Erythroblast (primary cell): ENCODE measurements around the gene DISP2.

Source experiments
- DNase-seq, 2 experiments: peaks; one replicate each; lab custom pipeline; 2025; lab: John Stamatoyannopoulos, UW
- GATA1 ChIP-seq: IDR thresholded peaks from 2 replicates; pipeline ENCODE4 v1.6.1; 2011; ENCODE audit warnings: low read depth, mild to moderate bottlenecking, control low read depth, low read length, moderate library complexity
- POLR2A ChIP-seq: IDR thresholded peaks from 2 replicates; pipeline ENCODE4 v1.6.1; 2011; ENCODE audit warnings: mild to moderate bottlenecking, low read length

DISP2 gene

GRCh38 chr15:40352281-40352901, 5.6 kb upstream of the DISP2 start:
- TF ChIP-seq POLR2A (no peak), GATA1 (no peak)
- no peak for DNase-seq

GRCh38 chr15:40353697-40354096, 4.3 kb upstream of the DISP2 start:
- no peak for DNase-seq
- TF ChIP-seq GATA1, result no peak
- no peak for TF ChIP-seq POLR2A

- TF ChIP-seq POLR2A, result no peak
- no peak for TF ChIP-seq GATA1
- DNase-seq, result peak; percentile 16 to 18
Measured at GRCh38 chr15:40354408-40355171, 3.4 kb upstream of the DISP2 start.

DNA sequence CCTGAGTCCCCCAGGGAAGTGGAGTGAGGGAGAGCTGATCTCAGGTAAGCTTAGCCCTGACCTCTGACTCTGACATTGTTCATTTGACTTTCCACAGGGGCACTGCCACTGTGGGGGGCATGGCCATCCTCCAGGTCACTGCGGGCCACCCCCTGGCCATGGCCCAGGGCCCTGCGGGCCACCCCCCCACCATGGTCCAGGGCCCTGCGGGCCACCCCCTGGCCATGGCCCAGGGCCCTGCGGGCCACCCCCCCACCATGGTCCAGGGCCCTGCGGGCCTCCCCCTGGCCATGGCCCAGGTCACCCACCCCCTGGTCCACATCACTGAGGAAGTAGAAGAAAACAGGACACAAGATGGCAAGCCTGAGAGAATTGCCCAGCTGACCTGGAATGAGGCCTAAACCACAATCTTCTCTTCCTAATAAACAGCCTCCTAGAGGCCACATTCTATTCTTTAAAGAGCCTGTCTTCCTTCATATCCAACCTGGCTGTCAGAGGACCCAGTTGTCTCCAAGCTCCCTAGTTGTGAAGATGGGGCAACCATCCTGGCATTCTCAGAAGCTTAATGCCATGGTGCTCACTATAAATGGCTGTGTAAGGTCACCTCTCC, 1.9 kb upstream of the DISP2 start:
- TF ChIP-seq GATA1 (no peak), POLR2A (no peak)

DNA sequence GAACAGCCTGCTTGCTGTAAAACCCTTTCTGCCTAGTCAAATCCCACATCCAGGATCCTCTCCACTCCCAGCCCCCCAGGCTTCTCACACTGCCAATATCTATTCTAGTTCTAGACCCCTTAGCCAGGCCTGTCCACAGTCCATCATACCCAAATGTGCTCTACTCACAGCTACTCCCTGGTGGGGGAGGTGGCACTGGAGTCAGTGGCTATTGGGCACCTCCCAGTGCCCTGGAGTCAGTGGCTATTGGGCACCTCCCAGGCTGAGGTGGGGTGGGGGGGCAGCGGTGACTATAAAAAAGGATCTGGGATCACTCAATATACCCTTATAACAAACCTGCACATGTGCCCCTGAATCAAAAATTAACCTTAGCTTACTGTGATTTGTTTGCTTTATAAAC, 773 bp upstream of the DISP2 start:
- DNase-seq, result no peak
- TF ChIP-seq GATA1 (no peak), POLR2A (no peak)

More for the DNA sequence above, 1.9 kb upstream of the DISP2 start:
- DNase-seq, result no peak

DNA sequence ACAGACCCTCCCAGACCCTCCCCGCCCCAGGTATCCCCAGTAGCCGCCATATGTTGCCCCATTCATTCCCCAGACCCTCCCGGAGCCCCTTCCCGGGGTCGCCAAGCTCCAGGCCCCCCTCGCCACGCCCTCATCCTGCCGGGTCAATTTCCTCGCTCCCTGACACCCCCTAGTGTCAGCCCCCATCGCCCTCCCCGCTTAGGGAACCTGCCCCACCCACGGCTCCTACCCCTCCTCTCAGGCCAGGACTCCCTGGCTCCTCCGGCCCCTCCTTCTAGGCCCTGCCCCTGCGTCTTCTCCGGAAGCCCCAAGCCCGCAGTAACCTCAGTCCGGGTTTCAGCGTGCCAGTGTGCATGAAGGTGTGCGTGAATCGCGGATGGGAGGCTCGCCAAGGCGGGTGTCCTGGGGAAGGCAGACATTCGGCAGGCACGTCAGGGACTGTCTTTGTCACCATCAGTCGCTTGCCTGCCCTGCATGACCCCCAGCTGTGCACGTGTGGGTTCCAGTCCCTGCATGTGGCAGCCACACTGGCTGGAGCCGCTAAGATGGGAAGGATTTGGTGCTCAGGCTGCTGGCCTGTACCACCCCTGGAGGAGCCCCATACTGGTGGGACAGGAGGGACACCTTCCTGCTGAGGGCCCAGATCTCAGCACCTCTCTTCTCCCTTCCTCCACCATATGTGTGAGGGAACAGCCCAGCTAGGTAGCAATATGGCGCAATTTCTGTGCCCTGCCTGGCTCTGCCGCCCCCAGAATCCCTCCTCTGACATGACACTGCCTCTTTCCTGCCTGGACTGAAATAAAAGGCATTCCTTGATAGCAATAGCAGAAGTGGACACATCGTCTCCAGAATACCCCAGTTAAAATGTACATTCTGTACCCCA, 693 bp downstream of the DISP2 start:
- DNase-seq, result no peak
- TF ChIP-seq POLR2A, result no peak
- TF ChIP-seq GATA1, result no peak

DNA sequence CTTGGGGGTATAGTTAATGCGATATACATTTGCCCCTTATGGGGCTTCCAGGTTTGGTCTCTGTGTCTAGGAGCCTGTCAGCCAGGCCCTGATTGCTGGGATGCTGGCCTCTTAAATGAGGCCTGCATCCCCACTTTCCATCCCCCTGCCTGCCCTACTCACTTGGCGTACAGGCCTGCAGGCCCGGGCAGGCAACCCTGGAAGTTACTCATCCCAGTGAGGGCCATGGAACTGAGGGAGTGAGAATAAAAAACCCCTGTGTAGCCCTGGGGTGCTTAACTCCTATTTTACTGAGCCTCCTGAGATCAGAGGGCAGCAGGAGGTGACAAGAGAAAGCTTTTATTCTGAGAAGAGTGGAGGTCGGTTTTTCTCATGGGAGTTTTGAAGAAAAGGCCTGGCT, 2.0 kb downstream of the DISP2 start:
- TF ChIP-seq GATA1 (no peak), POLR2A (no peak)
- DNase-seq, result no peak

DNA sequence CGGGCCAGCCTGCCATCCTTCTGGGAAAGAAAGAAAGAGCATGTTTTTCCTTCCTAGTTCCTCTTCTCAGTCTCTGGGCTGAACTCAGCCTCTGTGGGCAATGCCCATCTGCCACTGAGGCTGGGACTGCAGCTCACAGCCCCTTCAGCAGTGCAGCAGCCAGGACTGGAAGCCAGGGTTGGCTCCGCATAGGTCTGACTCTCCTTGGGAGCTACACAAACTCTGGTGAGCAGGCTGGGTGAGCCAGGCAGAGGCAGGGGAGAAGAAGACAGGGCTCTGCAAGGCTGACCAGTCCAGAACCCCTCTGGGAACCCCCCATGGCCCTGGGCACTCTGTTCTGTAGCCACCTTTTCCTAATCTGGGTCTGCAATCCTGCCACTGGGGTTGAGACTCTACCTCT, 3.6 kb downstream of the DISP2 start:
- TF ChIP-seq GATA1, result no peak
- no peak for TF ChIP-seq POLR2A
- no peak for DNase-seq

GRCh38 chr15:40363611-40364010, 5.6 kb downstream of the DISP2 start:
- TF ChIP-seq GATA1, result no peak
- no peak for TF ChIP-seq POLR2A
- no peak for DNase-seq

GRCh38 chr15:40364251-40364650, 6.2 kb downstream of the DISP2 start:
- TF ChIP-seq GATA1 (no peak), POLR2A (no peak)
- peak; percentile 33 to 36 for DNase-seq

DNA sequence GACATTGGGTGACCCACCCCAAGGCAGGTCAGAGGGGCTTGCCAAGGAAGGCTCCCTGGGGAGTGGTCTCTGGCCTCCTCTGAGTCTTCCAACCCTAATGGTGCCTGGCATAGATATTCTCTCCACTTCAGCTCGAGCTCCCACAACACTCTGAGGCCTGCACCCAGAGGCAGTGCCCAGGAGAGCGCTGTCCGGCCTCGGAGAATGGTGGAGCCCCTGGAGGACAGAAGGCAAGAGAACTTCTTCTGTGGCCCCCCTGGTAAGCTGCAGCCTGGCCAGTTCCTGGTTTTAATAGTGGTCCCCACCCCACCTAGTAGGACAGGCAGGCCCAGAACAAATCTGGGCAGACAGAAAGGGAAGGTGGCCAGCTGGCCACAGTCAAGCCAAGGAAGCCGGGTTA, 7.0 kb downstream of the DISP2 start:
- TF ChIP-seq GATA1 (no peak), POLR2A (no peak)
- DNase-seq, result no peak

- DNase-seq, result no peak
- TF ChIP-seq GATA1 (no peak), POLR2A (no peak)
Measured at GRCh38 chr15:40365624-40366456, 7.8 kb downstream of the DISP2 start.
